Measurements from ENCODE around the gene KY. TPM values are rescaled to one million over a fixed set of nuclear protein-coding genes. Genes with fewer than 3 reads are reported as not detected.

The KY gene
- total and polyA plus RNA-seq, 2 of the 8 experiments (the other 6 are each of a cell fraction or from before 2014, with no cell fraction given) = not detected

- no peak overlapping the region for H2BK12ac ChIP-seq (ENCODE audit: low read depth, low read length)
- no peak for TF ChIP-seq CREB1 (IDR thresholded peaks at IDR 0.05)
- no peak for TF ChIP-seq SP4 (IDR thresholded peaks at IDR 0.05; ENCODE audit: low read length)
- TF ChIP-seq RAD21 (IDR thresholded peaks at IDR 0.05 in 1 of 2, conservative IDR thresholded peaks at IDR 0.05 in 1 of 2; ENCODE audit: low read depth in 2 of 2, low read length in 2 of 2) = no peak
- TF ChIP-seq HDAC6 (IDR thresholded peaks at IDR 0.05; ENCODE audit: low read depth, low read length) = no peak
- H3K79me2 ChIP-seq (ENCODE audit: control insufficient read depth in 1 of 2, insufficient read depth in 2 of 2, low read length in 2 of 2) = no peaks in the 10 kb centered on the region
- no peak overlapping the region for H3K18ac ChIP-seq (ENCODE audit: extremely low read depth, low read length)
- H3K27me3 ChIP-seq (replicated peaks in 1 of 4; ENCODE audit: control insufficient read depth in 3 of 4, extremely low read depth in 1 of 4, insufficient read depth in 3 of 4, low read length in 3 of 4) = peaks cover 56 to 85% (median 82%) of the 10 kb centered on the region in 4 experiments
- FAIRE-seq = no peak
- H4K5ac ChIP-seq (ENCODE audit: insufficient read length, low read depth, low read length) = no peak overlapping the region
- peaks cover 10% of the 10 kb centered on the region; the same call in 1 of the 2 replicates for H3K23me2 ChIP-seq (ENCODE audit: low read depth, low read length)
- H3K4me3 ChIP-seq (ENCODE audit: extremely low read depth in 1 of 4, insufficient read depth in 2 of 4, low read depth in 3 of 4, low read length in 4 of 4) = no peak overlapping the region
- ChIA-PET POLR2A (ENCODE audit: partially characterized antibody) (no interaction called here), CTCF (ENCODE audit: partially characterized antibody) (interaction anchor here (0.9 to 9.4 kb wide), 5 partner anchors 13 to 52 kb away, joined by 4 to 78 read pairs (median 5); no protein-coding TSS in a partner anchor)
- peaks cover 0 to 6% (median 2%) of the 10 kb centered on the region in 4 experiments; a peak in 5 of 7 replicates for H3K4me1 ChIP-seq (replicated peaks in 1 of 4; ENCODE audit: control insufficient read depth in 3 of 4, insufficient read depth in 4 of 4, low read length in 3 of 4)
- H2AFZ ChIP-seq (ENCODE audit: low read length) = no peak overlapping the region
- H4K20me1 ChIP-seq (replicated peaks in 1 of 2; ENCODE audit: control insufficient read depth in 1 of 2, insufficient read depth in 2 of 2, low read length in 2 of 2) = peaks cover 2 to 21% of the 10 kb centered on the region in 2 experiments
- H3K23ac ChIP-seq (ENCODE audit: insufficient read length) = no peak overlapping the region
- peak in 1 of 2 experiments; percentile 24 for DNase-seq (ENCODE audit: low read depth in 1 of 2, low spot score in 2 of 2)
- no peak overlapping the region for H2BK5ac ChIP-seq (ENCODE audit: low read depth, low read length)
- no peak overlapping the region for H3K4me2 ChIP-seq (ENCODE audit: insufficient read depth in 1 of 2, low read depth in 2 of 2, low read length in 2 of 2)
- H2BK15ac ChIP-seq (ENCODE audit: low read length) = no peak overlapping the region
- no peaks in the 10 kb centered on the region for H3K9me3 ChIP-seq (ENCODE audit: insufficient read depth in 2 of 2, low read depth in 1 of 2, low read length in 1 of 2)
- no peaks in the 10 kb centered on the region for H3K79me1 ChIP-seq (ENCODE audit: low read depth, low read length)
- H4K8ac ChIP-seq (ENCODE audit: extremely low read depth, insufficient read depth, low read length) = no peak overlapping the region; the same call in 1 of the 2 replicates
- no peak overlapping the region for H3K56ac ChIP-seq (replicated peaks; ENCODE audit: insufficient read length, low read depth, low read length)
- no peak overlapping the region for H2BK20ac ChIP-seq (ENCODE audit: low read length)
- H3K27ac ChIP-seq (ENCODE audit: low read depth, low read length) = no peak overlapping the region
- H4K91ac ChIP-seq (replicated peaks; ENCODE audit: insufficient read length, low read length) = no peak overlapping the region
- no peak overlapping the region for H2AK5ac ChIP-seq (ENCODE audit: low read depth, low read length)
- WGBS, 2 experiments (ENCODE audit: extremely low coverage in 1 of 2, insufficient coverage in 1 of 2, insufficient read length in 1 of 2, insufficient replicate concordance in 2 of 2, low coverage in 1 of 2, low lambda C conversion rate in 2 of 2, missing lambda C conversion rate in 1 of 2) = 80% methylated on average over 7 of the region's 7 CpGs; no CpG with 5 or more reads in 1 of the 2 experiments
- H3K14ac ChIP-seq (ENCODE audit: insufficient read length) = no peak overlapping the region
- no peak overlapping the region for H2BK120ac ChIP-seq (replicated peaks; ENCODE audit: low read depth, low read length)
- H3K36me3 ChIP-seq (ENCODE audit: control insufficient read depth in 2 of 4, insufficient read depth in 4 of 4, low read length in 3 of 4) = no peaks in the 10 kb centered on the region
- H3K9ac ChIP-seq (replicated peaks in 1 of 4; ENCODE audit: extremely low read depth in 1 of 4, low read depth in 3 of 4, low read length in 3 of 4) = no peak overlapping the region
- no peak overlapping the region for H3K4ac ChIP-seq (replicated peaks; ENCODE audit: insufficient read length, low read depth, low read length)
Measured at GRCh38 chr3:134652886-134653630, 2.2 kb upstream of the KY start.

All from H1 (cell line).